H54 (cell line): ENCODE measurements around the gene HPS4.

Source experiments
- DNase-seq: peaks from one replicate; pipeline ENCODE4 v3.0.0; 2011; ENCODE audit warnings: low spot score, mixed read lengths; ENCODE audit not compliant: insufficient read length
- FAIRE-seq: peaks from 3 replicates; lab custom pipeline; 2011; peaks lifted over from hg19 to GRCh38; lab: Jason Lieb, UNC
- POLR2A ChIP-seq: IDR thresholded peaks from 2 replicates; pipeline ENCODE4 v1.6.1; 2011; ENCODE audit warnings: low read depth, mild to moderate bottlenecking, low read length

HPS4 gene

GRCh38 chr22:26463688-26464087 is 19.9 kb downstream of the HPS4 start:
- FAIRE-seq = no peak
- DNase-seq = no peak
- TF ChIP-seq POLR2A = no peak

DNA sequence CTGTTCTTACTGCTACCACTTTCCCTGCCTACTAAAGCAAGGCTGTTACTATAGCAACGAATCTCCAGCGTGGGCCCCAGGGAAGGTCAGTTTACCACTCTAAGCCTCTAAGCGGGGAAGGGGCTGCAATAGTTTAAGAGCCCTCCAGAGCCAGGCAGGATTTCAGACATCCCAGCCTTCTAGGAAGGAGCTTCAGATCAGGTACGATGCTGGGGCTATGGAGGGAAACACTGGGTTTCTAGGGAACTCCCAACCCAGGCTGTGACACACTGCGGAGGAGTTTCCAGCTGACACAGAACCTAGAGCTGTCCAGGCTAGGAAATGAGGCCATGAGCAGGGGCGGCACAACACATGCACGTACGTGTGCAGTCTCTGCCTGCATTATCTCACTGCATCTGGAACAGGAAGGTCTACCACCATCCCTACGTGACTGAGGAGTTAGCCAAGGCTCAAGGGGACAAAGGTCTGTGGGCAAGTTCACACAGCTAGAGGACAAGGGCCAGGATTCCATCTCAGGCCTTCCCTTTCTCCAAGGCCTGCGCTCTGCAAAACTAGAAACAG is 20.4 kb downstream of the HPS4 start:
- FAIRE-seq (no peak), DNase-seq (no peak)
- no peak for TF ChIP-seq POLR2A

DNA sequence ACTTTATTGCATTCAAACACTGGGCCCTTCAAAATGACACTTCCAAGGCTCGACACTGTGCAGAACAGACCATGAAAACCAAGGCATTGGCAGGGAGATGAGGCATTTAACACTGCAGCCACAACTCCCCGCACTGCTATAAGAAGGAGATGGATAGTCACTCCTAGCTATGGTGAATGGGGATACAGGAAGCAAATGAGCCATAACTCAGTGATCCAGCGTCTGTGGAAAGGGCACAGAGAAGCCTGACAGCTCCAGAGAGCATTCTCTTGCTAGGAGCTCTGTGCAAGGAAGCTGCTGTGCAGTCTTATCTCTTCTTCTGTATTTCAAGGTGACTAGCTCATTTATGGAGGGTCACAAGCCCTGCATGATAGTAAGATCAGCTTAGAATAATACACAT is 20.9 kb downstream of the HPS4 start:
- DNase-seq (no peak), FAIRE-seq (no peak)
- no peak for TF ChIP-seq POLR2A

DNA sequence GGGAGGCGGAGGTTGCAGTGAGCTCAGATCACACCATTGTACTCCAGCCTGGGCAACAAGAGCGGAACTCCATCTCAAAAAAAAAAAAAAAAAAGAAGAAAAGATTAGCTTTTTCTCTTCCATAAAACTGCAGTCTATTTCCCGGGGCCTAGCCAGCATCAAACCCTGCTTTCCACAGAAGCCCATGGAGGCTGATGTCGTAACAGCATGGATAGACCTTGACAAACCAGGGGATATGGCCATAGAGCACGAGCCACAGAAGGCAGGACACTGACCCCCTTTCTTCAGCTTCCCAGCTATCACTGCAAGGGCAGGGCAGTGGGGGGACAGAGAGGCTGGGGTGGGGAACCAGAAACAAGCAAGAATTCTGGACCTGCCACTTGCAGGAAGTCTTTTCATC is 21.5 kb downstream of the HPS4 start:
- no peak for TF ChIP-seq POLR2A
- DNase-seq (no peak), FAIRE-seq (no peak)

GRCh38 chr22:26461188-26461810 is 22.3 kb downstream of the HPS4 start:
- FAIRE-seq (no peak), DNase-seq (no peak)
- no peak for TF ChIP-seq POLR2A

DNA sequence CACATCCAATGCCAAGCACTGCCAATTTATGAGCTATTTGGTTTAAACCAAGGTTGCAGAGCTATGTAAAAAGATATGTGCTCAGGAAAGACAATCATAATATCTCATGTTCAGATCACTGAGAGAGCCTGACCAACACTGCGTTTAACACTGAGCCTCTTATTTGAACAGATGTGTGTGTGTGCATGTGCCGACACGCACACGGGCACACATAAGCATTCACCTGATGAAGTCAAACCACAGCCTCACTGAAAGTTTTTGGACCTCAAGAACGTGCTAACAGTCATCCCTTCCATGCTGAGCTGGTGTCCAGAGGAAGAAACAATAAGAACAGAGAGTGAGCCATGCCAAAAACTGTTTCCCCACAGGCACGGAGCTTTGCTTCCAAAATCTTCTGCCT is 23.4 kb downstream of the HPS4 start:
- DNase-seq (no peak), FAIRE-seq (no peak)
- TF ChIP-seq POLR2A = no peak

- DNase-seq (no peak), FAIRE-seq (no peak)
- no peak for TF ChIP-seq POLR2A
Measured at GRCh38 chr22:26457661-26458272, 25.8 kb downstream of the HPS4 start.

GRCh38 chr22:26453812-26454500 is 29.6 kb downstream of the HPS4 start:
- FAIRE-seq = no peak
- TF ChIP-seq POLR2A = no peak
- no peak for DNase-seq

GRCh38 chr22:26453216-26453615 is 30.4 kb downstream of the HPS4 start:
- FAIRE-seq (no peak), DNase-seq (no peak)
- TF ChIP-seq POLR2A = no peak

DNA sequence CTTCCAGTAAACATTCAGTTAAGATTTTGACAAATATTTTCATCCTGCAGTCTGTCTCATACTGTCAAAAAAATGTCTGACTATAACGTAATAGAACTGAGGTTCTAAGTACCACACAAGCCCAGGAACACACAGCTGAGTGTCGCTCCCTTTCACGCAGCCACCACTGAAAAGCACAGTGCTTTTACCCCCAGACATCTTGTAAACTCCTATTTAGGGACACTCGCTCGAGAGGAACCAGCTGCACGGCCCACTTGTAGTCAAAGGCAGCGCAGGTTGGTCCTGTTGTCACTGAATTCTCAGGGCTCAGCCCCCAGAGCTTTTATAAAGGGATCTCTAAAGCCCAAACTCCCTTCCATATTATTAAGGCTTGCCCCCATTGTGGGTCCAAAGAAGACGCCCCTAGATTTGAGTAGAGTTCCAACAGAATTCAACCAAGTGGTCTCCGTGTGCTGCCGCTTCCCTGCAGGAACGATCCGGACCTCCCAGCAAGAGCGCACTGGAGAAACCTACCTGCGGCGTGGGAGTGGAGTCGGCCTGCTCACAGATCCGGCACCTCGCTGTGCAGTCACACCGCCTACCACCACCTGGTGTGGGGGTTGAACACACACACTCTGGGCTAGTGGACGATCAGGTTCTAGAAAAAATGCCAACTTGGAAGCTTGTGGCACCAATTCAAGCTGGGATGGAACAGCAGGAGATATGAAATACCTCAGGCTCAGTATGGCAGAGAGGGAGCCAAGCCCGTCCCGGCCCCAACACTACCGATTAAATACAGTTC is 31.2 kb downstream of the HPS4 start:
- TF ChIP-seq POLR2A = no peak
- FAIRE-seq (no peak), DNase-seq (no peak)

- no peak for FAIRE-seq
- no peak for DNase-seq
- no peak for TF ChIP-seq POLR2A
Measured at GRCh38 chr22:26450453-26451185, 33.0 kb downstream of the HPS4 start.

DNA sequence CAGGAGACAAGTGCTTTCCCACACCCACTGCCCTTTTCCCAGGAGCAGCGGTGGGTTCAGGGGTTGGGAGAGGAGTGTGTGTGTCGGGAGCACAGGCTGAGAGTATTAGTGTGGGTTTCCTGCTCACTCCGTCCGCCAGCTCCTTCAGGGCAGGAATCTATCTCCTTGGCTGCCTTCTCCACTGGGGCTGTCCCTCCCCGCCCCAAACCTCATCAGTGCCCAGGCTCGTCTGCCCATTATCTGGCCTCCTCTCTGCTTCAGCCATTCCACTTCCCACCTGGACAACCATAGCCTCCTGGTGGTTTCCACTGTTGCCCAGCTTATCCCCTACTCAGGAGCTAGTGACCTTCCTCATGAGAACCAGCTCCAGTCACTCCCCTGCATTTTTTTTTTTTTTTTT is 34.6 kb downstream of the HPS4 start:
- no peak for TF ChIP-seq POLR2A
- no peak for DNase-seq
- no peak for FAIRE-seq

GRCh38 chr22:26448334-26448733 is 35.2 kb downstream of the HPS4 start:
- DNase-seq (no peak), FAIRE-seq (no peak)
- TF ChIP-seq POLR2A = no peak
